NCI-H2107 treated with DMSO at 0.1 percent for 48 hours (cell line): ENCODE results near the gene TBRG4.

Source experiments
- DNase-seq: peaks from one replicate; lab custom pipeline; 2025; ENCODE audit not compliant: unreplicated experiment; lab: John Stamatoyannopoulos, UW

The TBRG4 gene

GRCh38 chr7:45145881-45146280, 34.4 kb upstream of the TBRG4 start:
- no peak for DNase-seq

- no peak for DNase-seq
These were observed 32.1 kb upstream of the TBRG4 start for GRCh38 chr7:45143616-45144015.

- no peak for DNase-seq
These were observed 29.3 kb upstream of the TBRG4 start for GRCh38 chr7:45140827-45141226.

- no peak for DNase-seq
These were observed 27.2 kb upstream of the TBRG4 start for GRCh38 chr7:45138433-45139267.

- DNase-seq: peak; percentile 87
These were observed 24.9 kb upstream of the TBRG4 start for GRCh38 chr7:45136106-45137060.

GRCh38 chr7:45133877-45134276, 22.4 kb upstream of the TBRG4 start:
- DNase-seq: no peak

- DNase-seq: no peak
These were observed 21.9 kb upstream of the TBRG4 start for GRCh38 chr7:45133352-45133751.

- DNase-seq: no peak
These were observed 21.3 kb upstream of the TBRG4 start for GRCh38 chr7:45132708-45133320.

- DNase-seq: no peak
These were observed 20.4 kb upstream of the TBRG4 start for GRCh38 chr7:45131891-45132290.

GRCh38 chr7:45130910-45131309, 19.4 kb upstream of the TBRG4 start:
- DNase-seq: no peak

- DNase-seq: no peak
These were observed 18.4 kb upstream of the TBRG4 start for GRCh38 chr7:45129906-45130305.

GRCh38 chr7:45129181-45129800, 17.8 kb upstream of the TBRG4 start:
- DNase-seq: no peak

GRCh38 chr7:45126920-45127319, 15.4 kb upstream of the TBRG4 start:
- DNase-seq: no peak

- DNase-seq: no peak
These were observed 14.7 kb upstream of the TBRG4 start for GRCh38 chr7:45126201-45126600.

- DNase-seq: no peak
These were observed 13.9 kb upstream of the TBRG4 start for GRCh38 chr7:45125193-45125904.

- no peak for DNase-seq
These were observed 12.6 kb upstream of the TBRG4 start for GRCh38 chr7:45123913-45124710.

GRCh38 chr7:45122975-45123860, 11.7 kb upstream of the TBRG4 start:
- no peak for DNase-seq

GRCh38 chr7:45119550-45119949, 8.1 kb upstream of the TBRG4 start:
- no peak for DNase-seq

- no peak for DNase-seq
These were observed 7.4 kb upstream of the TBRG4 start for GRCh38 chr7:45118889-45119331.
